ENCODE measurements around the gene LNX1. TPM values are rescaled to one million over a fixed set of nuclear protein-coding genes. Genes with fewer than 3 reads are reported as not detected.

The LNX1 gene
- total and polyA plus RNA-seq, 10 of the 15 experiments (the other 5 are each of a cell fraction or from before 2014, with no cell fraction given) = 0.72 to 1.4 (median 1.0) TPM

DNA sequence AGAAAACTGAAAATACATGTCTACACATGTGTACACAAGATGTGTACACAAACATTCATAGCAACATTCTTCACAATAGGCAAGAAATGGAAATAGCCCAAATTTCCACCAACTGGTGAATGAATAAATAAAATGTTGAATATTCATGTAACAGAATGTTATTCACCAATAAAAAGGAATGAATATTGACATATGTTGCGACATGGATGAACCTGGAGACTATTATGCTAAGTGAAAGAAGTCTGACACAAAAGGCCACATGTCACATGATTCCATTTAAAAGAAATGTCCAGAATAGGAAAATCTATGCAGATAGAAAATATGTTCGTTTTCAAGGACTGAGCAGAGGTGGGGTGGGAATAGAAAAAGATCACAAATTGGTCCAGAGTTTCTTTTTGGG is 34.6 kb upstream of the LNX1 start:
- 2% methylated on average over 2 of the region's 2 CpGs for WGBS (ENCODE audit: insufficient coverage, insufficient replicate concordance, low lambda C conversion rate, missing lambda C conversion rate)
- no peaks in the 10 kb centered on the region for H3K27me3 ChIP-seq (replicated peaks in 1 of 2; ENCODE audit: control insufficient read depth in 2 of 2, insufficient read depth in 2 of 2, low read length in 1 of 2)
- SMC1A ChIA-PET (ENCODE audit: uncharacterized antibody, unreplicated experiment) = interaction anchor here (0.9 to 1.7 kb wide), 6 partner anchors 9 to 18 kb away, joined by 4 to 10 read pairs (median 6); no protein-coding TSS in a partner anchor
- no TSS peak for BruUV-seq (replicated peaks)
- ATAC-seq (no peak), FAIRE-seq (no peak), DNase-seq (ENCODE audit: low read depth, low spot score) (no peak)
- no peaks in the 10 kb centered on the region for H3K36me3 ChIP-seq (ENCODE audit: control insufficient read depth in 2 of 2, insufficient read depth in 2 of 2, low read length in 1 of 2)
- RAD21 ChIA-PET (ENCODE audit: unreplicated experiment) = no interaction called here
- CTCF ChIA-PET = interaction anchor here (0.9 to 1.7 kb wide), 5 partner anchors 9 to 77 kb away, joined by 3 to 6 read pairs (median 3); no protein-coding TSS in a partner anchor
- in situ Hi-C loops (cut with MboI) = no loop called here
- H3K9ac ChIP-seq (ENCODE audit: control insufficient read depth, insufficient read depth, low read length) = no peak overlapping the region
- H3K9me3 ChIP-seq (replicated peaks; ENCODE audit: control insufficient read depth, insufficient read depth, low read length) = no peaks in the 10 kb centered on the region; the same call in 2 of the 3 replicates
- no peak overlapping the region for H3K4me3 ChIP-seq
- POLR2A ChIA-PET = interaction anchor here (1.9 kb wide), 1 partner anchor 15 kb away, joined by 5 read pairs; no protein-coding TSS in a partner anchor
- H3K4me1 ChIP-seq (ENCODE audit: control insufficient read depth, insufficient read depth, low read length) = no peaks in the 10 kb centered on the region
- no peaks in the 10 kb centered on the region for H4K20me1 ChIP-seq (ENCODE audit: control insufficient read depth, insufficient read depth)
- H2AFZ ChIP-seq (ENCODE audit: control insufficient read depth, low read depth, low read length) = no peak overlapping the region
- intact Hi-C loops (cut with micrococcal nuclease; ENCODE audit: unreplicated experiment) = no loop called here
- no peaks in the 10 kb centered on the region for H3K79me2 ChIP-seq (ENCODE audit: control insufficient read depth, insufficient read depth, low read length)
- no peak overlapping the region for H3K27ac ChIP-seq (ENCODE audit: control insufficient read depth, insufficient read depth)
- no peak overlapping the region for H3K4me2 ChIP-seq (ENCODE audit: control insufficient read depth, insufficient read depth)
- TF ChIP-seq TARDBP (IDR thresholded peaks at IDR 0.05; ENCODE audit: borderline replicate concordance) (no peak), NRF1 (conservative IDR thresholded peaks at IDR 0.05; ENCODE audit: low read depth, low read length) (no peak), ZZZ3 (IDR thresholded peaks at IDR 0.05; ENCODE audit: control insufficient read depth, insufficient read length, low read depth) (no peak)
- TF ChIP-seq, protein P1, sequence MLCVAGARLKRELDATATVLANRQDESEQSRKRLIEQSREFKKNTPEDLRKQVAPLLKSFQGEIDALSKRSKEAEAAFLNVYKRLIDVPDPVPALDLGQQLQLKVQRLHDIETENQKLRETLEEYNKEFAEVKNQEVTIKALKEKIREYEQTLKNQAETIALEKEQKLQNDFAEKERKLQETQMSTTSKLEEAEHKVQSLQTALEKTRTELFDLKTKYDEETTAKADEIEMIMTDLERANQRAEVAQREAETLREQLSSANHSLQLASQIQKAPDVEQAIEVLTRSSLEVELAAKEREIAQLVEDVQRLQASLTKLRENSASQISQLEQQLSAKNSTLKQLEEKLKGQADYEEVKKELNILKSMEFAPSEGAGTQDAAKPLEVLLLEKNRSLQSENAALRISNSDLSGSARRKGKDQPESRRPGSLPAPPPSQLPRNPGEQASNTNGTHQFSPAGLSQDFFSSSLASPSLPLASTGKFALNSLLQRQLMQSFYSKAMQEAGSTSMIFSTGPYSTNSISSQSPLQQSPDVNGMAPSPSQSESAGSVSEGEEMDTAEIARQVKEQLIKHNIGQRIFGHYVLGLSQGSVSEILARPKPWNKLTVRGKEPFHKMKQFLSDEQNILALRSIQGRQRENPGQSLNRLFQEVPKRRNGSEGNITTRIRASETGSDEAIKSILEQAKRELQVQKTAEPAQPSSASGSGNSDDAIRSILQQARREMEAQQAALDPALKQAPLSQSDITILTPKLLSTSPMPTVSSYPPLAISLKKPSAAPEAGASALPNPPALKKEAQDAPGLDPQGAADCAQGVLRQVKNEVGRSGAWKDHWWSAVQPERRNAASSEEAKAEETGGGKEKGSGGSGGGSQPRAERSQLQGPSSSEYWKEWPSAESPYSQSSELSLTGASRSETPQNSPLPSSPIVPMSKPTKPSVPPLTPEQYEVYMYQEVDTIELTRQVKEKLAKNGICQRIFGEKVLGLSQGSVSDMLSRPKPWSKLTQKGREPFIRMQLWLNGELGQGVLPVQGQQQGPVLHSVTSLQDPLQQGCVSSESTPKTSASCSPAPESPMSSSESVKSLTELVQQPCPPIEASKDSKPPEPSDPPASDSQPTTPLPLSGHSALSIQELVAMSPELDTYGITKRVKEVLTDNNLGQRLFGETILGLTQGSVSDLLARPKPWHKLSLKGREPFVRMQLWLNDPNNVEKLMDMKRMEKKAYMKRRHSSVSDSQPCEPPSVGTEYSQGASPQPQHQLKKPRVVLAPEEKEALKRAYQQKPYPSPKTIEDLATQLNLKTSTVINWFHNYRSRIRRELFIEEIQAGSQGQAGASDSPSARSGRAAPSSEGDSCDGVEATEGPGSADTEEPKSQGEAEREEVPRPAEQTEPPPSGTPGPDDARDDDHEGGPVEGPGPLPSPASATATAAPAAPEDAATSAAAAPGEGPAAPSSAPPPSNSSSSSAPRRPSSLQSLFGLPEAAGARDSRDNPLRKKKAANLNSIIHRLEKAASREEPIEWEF (IDR thresholded peaks at IDR 0.05; ENCODE audit: insufficient replicate concordance, low read depth, low read length) = no peak
- TF ChIP-seq, protein P2, sequence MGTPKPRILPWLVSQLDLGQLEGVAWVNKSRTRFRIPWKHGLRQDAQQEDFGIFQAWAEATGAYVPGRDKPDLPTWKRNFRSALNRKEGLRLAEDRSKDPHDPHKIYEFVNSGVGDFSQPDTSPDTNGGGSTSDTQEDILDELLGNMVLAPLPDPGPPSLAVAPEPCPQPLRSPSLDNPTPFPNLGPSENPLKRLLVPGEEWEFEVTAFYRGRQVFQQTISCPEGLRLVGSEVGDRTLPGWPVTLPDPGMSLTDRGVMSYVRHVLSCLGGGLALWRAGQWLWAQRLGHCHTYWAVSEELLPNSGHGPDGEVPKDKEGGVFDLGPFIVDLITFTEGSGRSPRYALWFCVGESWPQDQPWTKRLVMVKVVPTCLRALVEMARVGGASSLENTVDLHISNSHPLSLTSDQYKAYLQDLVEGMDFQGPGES (IDR thresholded peaks at IDR 0.05) = no peak
- TF ChIP-seq, protein P3, sequence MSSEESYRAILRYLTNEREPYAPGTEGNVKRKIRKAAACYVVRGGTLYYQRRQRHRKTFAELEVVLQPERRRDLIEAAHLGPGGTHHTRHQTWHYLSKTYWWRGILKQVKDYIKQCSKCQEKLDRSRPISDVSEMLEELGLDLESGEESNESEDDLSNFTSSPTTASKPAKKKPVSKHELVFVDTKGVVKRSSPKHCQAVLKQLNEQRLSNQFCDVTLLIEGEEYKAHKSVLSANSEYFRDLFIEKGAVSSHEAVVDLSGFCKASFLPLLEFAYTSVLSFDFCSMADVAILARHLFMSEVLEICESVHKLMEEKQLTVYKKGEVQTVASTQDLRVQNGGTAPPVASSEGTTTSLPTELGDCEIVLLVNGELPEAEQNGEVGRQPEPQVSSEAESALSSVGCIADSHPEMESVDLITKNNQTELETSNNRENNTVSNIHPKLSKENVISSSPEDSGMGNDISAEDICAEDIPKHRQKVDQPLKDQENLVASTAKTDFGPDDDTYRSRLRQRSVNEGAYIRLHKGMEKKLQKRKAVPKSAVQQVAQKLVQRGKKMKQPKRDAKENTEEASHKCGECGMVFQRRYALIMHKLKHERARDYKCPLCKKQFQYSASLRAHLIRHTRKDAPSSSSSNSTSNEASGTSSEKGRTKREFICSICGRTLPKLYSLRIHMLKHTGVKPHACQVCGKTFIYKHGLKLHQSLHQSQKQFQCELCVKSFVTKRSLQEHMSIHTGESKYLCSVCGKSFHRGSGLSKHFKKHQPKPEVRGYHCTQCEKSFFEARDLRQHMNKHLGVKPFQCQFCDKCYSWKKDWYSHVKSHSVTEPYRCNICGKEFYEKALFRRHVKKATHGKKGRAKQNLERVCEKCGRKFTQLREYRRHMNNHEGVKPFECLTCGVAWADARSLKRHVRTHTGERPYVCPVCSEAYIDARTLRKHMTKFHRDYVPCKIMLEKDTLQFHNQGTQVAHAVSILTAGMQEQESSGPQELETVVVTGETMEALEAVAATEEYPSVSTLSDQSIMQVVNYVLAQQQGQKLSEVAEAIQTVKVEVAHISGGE (CRISPR knock-in tag; IDR thresholded peaks at IDR 0.05) = no peak

Data from GM12878 (cell line).